Heart left ventricle (tissue), 13 donors: ENCODE results near the gene MAST4.

Experiments
- POLR2A ChIP-seq, 2 donors: fragments of 450-650 bp; IDR thresholded peaks; one replicate each; pipeline ENCODE4 v1.6.1; 2017; ENCODE audit warnings: antibody characterized with exemption in 2 of 2, mild to moderate bottlenecking in 2 of 2, moderate library complexity in 2 of 2
- TF ChIP-seq, protein P1 (sequence below), 12 donors: fragments of 200-600 bp; sonication (generic) in 4 of 12; IDR thresholded peaks; one replicate each; pipeline versions ENCODE4 v1.5.0 to v1.8.0; 2018 to 2022; ENCODE audit warnings: antibody characterized with exemption in 12 of 12, mild to moderate bottlenecking in 5 of 12
- donor health status: ischemic (EF 13 %, LVEDD 7.1; RV severe dilation, severe dysfunction).
- donor health status: DM: no; HTN: yes; CAD: no.
- donor health status: DM: no; HTN: no; CAD: no.
- donor health status: ischemic (EF 25% LVEDD 6.9; RV normal size, moderate dysfunction).
- donor health status: ischemic (EF 25% LVEDD 5.7; RV mildly dilated, moderate dysfunction).
- donor health status: ischemic (EF 35%, LVEDD 5.7; RV mildly dilated, moderate dysfunction).
- donor health status: nonischemic (EF 11% LVEDD 7.7; RV severe dilation, severe dysfunction).
- donor health status: DM: yes; HTN: yes; CAD: no.
- donor health status: PGD.
- donor health status: ischemic (EF 29% LVEDD 5.4; RV normal size, mild dysfunction).
- donor health status: nonischemic (EF 23%, LVEDD 6.1; RV moderate dilation, normal function).

DNA sequence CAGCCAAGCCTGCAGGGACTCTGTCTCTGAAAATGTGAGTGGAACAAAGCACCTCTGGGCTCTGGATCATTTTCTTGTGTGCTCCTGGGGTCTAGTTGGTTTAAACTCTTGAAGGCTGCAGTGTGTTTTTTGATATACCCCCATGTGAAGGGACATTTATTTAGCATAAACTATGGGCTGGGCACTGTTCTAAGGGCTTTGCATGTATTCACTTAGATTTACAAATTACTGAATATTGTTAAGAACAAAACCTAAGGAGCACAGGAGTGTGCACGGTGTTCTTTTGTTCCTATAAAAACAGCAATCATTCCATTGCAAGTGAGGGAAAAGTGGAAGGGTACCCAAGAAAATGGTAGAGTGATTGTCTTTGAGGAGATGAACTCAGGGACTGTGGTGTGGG is 620.4 kb downstream of the MAST4 start:
- TF ChIP-seq, protein P1, sequence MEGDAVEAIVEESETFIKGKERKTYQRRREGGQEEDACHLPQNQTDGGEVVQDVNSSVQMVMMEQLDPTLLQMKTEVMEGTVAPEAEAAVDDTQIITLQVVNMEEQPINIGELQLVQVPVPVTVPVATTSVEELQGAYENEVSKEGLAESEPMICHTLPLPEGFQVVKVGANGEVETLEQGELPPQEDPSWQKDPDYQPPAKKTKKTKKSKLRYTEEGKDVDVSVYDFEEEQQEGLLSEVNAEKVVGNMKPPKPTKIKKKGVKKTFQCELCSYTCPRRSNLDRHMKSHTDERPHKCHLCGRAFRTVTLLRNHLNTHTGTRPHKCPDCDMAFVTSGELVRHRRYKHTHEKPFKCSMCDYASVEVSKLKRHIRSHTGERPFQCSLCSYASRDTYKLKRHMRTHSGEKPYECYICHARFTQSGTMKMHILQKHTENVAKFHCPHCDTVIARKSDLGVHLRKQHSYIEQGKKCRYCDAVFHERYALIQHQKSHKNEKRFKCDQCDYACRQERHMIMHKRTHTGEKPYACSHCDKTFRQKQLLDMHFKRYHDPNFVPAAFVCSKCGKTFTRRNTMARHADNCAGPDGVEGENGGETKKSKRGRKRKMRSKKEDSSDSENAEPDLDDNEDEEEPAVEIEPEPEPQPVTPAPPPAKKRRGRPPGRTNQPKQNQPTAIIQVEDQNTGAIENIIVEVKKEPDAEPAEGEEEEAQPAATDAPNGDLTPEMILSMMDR (IDR thresholded peaks at IDR 0.05), result no peak
- no peak for TF ChIP-seq POLR2A (IDR thresholded peaks at IDR 0.05)
